Omental fat pad (tissue), 4 donors: ENCODE measurements around the gene CYB5RL. TPM values are rescaled to one million over a fixed set of nuclear protein-coding genes. Genes with fewer than 3 reads are reported as not detected.

Experiments
- ATAC-seq: fragments of 150-250 bp; one replicate; pipeline ENCODE4 v1.9.1; 2016; ENCODE audit warnings: mild to moderate bottlenecking, moderate library complexity; ENCODE audit not compliant: low FRiP score
- DNase-seq: peaks from one replicate; pipeline ENCODE4 v3.0.0-alpha.2; 2019; ENCODE audit warnings: low spot score
- CTCF ChIP-seq, 3 donors: fragments of 450-650 bp; IDR thresholded peaks; one replicate each; pipeline ENCODE4 v1.5.1; 2016 to 2017; ENCODE audit warnings: antibody characterized with exemption in 3 of 3, mild to moderate bottlenecking in 3 of 3, moderate library complexity in 2 of 3
- total RNA-seq, 4 donors: library from RNA; depleted of rRNA; stranded (reverse); fragments of >200 nt; gene quantifications; one replicate each; pipeline ENCODE4 v1.1.0, GENCODE V29; 2016

CYB5RL gene
- total RNA-seq, 4 donors from 2014 or later, result 3.1 to 7.1 (median 4.1) TPM

GRCh38 chr1:54160351-54160750 is 39.5 kb downstream of the CYB5RL start:
- TF ChIP-seq CTCF (IDR thresholded peaks at IDR 0.05), result no peak
- DNase-seq, result no peak
- ATAC-seq, result no peak

DNA sequence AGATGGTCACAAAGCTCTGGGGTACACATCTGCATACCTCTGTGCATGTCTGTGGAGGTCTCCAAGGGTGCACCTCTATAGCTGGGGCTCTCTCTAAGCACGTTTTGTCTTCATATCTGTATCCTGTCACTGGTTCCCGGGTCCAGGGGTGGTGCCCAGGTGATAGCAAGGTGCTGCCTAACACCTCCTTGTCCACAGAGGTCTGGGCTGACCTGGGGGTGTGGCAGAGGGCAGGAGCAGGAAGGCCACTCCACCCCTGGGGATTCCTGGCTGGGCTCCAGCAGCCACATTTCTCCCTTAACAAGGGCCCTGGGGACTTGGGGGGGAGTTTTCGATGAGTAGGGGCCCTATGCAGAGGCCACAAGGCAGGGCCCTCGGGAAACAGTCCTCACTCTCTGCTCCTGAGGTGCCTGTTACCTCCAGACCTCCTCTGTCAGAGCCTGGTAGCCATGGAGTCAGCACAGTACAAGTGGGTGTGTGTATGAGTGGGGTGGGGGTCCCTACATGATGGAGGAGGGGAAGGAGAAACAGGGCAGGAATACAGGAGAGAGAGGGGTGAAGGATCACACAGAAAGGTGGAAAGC is 40.0 kb downstream of the CYB5RL start:
- TF ChIP-seq CTCF (IDR thresholded peaks at IDR 0.05), result no peak
- ATAC-seq (no peak), DNase-seq (no peak)

- no peak for ATAC-seq
- TF ChIP-seq CTCF (IDR thresholded peaks at IDR 0.05), result no peak
- no peak for DNase-seq
Observed at GRCh38 chr1:54158071-54158470, 41.8 kb downstream of the CYB5RL start.

DNA sequence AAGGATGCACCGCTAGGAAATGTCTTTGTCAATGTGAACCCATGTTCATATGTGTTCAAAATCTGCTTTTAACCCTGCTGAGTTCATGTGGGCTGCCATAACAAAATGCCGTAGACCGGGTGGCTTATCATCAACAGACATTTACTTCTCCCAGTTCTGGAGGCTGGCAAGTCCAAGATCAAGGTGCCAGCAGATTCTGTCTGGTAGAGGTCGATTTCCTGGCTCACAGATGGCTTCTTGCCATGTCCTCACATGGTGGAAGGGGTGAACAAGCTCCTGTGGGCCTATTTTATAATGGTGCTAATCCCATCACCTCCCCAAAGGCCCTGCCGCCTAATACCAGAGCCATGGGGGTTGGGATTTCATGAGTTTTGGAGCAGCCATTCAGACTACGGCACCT is 42.4 kb downstream of the CYB5RL start:
- no peak for TF ChIP-seq CTCF (IDR thresholded peaks at IDR 0.05)
- no peak for ATAC-seq

GRCh38 chr1:54156986-54157385 is 42.8 kb downstream of the CYB5RL start:
- no peak for TF ChIP-seq CTCF (IDR thresholded peaks at IDR 0.05)
- ATAC-seq (no peak), DNase-seq (no peak)

More for the DNA sequence above, 42.4 kb downstream of the CYB5RL start:
- no peak for DNase-seq

DNA sequence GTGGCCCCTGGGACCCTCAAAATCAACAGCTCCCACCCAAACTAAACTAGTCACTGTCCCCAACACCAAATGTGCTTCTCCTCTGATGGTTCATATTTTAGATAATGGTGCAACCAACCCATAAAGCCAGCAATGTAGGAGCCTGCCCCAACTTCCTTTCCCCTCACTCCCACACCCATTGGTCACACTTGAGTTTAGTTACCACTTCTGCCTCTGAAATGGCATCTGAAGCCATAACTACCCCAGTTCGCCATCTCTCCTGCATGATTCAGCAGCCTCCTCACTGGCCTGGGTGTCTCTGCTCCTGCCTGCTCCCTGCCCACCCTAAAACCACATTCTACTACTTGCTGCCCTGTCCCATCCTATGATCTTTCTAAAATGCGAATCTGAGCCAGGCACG is 43.6 kb downstream of the CYB5RL start:
- DNase-seq (no peak), ATAC-seq (no peak)
- no peak for TF ChIP-seq CTCF (IDR thresholded peaks at IDR 0.05)
